Lower leg skin (tissue), 3 donors: ENCODE results near the gene EMCN.

Experiments
- CTCF ChIP-seq, 3 donors: fragments of 450-650 bp; IDR thresholded peaks; one replicate each; pipeline ENCODE4 v1.5.1; 2016; ENCODE audit warnings: antibody characterized with exemption in 3 of 3, mild to moderate bottlenecking in 3 of 3, moderate library complexity in 2 of 3
- POLR2A ChIP-seq, 2 donors: fragments of 450-650 bp; IDR thresholded peaks; one replicate each; pipeline ENCODE4 v1.6.1; 2016 to 2017; ENCODE audit warnings: antibody characterized with exemption in 2 of 2, mild to moderate bottlenecking in 1 of 2, moderate library complexity in 1 of 2

GRCh38 chr4:100461807-100462605 is 55.8 kb downstream of the EMCN start:
- TF ChIP-seq CTCF (IDR thresholded peaks at IDR 0.05) (no peak), POLR2A (IDR thresholded peaks at IDR 0.05) (no peak)
